ENCODE data around the gene PEX14.
"Not testable (repeated sequence)": the region's sequence is repeated elsewhere in the genome, so short reads cannot be mapped to it uniquely, and the experiment has no call there.

Gene PEX14

GRCh38 chr1:10470043-10470442, 4.7 kb upstream of the PEX14 start:
- DNase-seq = no peak
- TF ChIP-seq POLR2A (IDR thresholded peaks at IDR 0.05; ENCODE audit: low read length) = no peak
- no peak for TF ChIP-seq GATA1 (IDR thresholded peaks at IDR 0.05; ENCODE audit: low read depth, low read length)

GRCh38 chr1:10471411-10472219, 3.1 kb upstream of the PEX14 start:
- TF ChIP-seq POLR2A (IDR thresholded peaks at IDR 0.05; ENCODE audit: low read length) = no peak
- DNase-seq = peak; percentile 36 to 37

GRCh38 chr1:10472220-10473144, 2.3 kb upstream of the PEX14 start, which contains the start of gene DFFA:
Gene DFFA, minus strand, starts transcription at chr1:10472529. Its CDS starts 71 bp downstream, at chr1:10472458.
- TF ChIP-seq POLR2A (IDR thresholded peaks at IDR 0.05; ENCODE audit: low read length) = peak; percentile 59
- no peak for TF ChIP-seq GATA1 (IDR thresholded peaks at IDR 0.05; ENCODE audit: low read depth, low read length)
- peak; percentile 95 for DNase-seq

GRCh38 chr1:10473145-10473765, 1.5 kb upstream of the PEX14 start:
- DNase-seq = no peak
- TF ChIP-seq POLR2A (IDR thresholded peaks at IDR 0.05; ENCODE audit: low read length) = no peak
- no peak for TF ChIP-seq GATA1 (IDR thresholded peaks at IDR 0.05; ENCODE audit: low read depth, low read length)

GRCh38 chr1:10474309-10474612, 489 bp upstream of the PEX14 start:
- not testable (repeated sequence) for DNase-seq

- DNase-seq = peak; percentile 54 to 65
- TF ChIP-seq GATA1 (IDR thresholded peaks at IDR 0.05; ENCODE audit: low read depth, low read length) (no peak), POLR2A (IDR thresholded peaks at IDR 0.05; ENCODE audit: low read length) (no peak)
Observed at GRCh38 chr1:10475510-10475909, 760 bp downstream of the PEX14 start.

- TF ChIP-seq GATA1 (IDR thresholded peaks at IDR 0.05; ENCODE audit: low read depth, low read length) = no peak
- TF ChIP-seq POLR2A (IDR thresholded peaks at IDR 0.05; ENCODE audit: low read length) = no peak
- no peak for DNase-seq
Observed at GRCh38 chr1:10479296-10479695, 4.5 kb downstream of the PEX14 start.

- TF ChIP-seq POLR2A (IDR thresholded peaks at IDR 0.05; ENCODE audit: low read length) (no peak), GATA1 (IDR thresholded peaks at IDR 0.05; ENCODE audit: low read depth, low read length) (no peak)
- DNase-seq = no peak
Observed at GRCh38 chr1:10480614-10481013, 5.9 kb downstream of the PEX14 start.

GRCh38 chr1:10484521-10484920, 9.8 kb downstream of the PEX14 start:
- DNase-seq = no peak
- TF ChIP-seq GATA1 (IDR thresholded peaks at IDR 0.05; ENCODE audit: low read depth, low read length) = no peak
- TF ChIP-seq POLR2A (IDR thresholded peaks at IDR 0.05; ENCODE audit: low read length) = no peak

GRCh38 chr1:10489291-10490055, 14.7 kb downstream of the PEX14 start:
- no peak for DNase-seq
- TF ChIP-seq POLR2A (IDR thresholded peaks at IDR 0.05; ENCODE audit: low read length) (no peak), GATA1 (IDR thresholded peaks at IDR 0.05; ENCODE audit: low read depth, low read length) (no peak)

GRCh38 chr1:10490286-10490970, 15.7 kb downstream of the PEX14 start:
- no peak for TF ChIP-seq POLR2A (IDR thresholded peaks at IDR 0.05; ENCODE audit: low read length)
- TF ChIP-seq GATA1 (IDR thresholded peaks at IDR 0.05; ENCODE audit: low read depth, low read length) = no peak
- DNase-seq = no peak

GRCh38 chr1:10494418-10494753, 19.6 kb downstream of the PEX14 start:
- no peak for DNase-seq
- no peak for TF ChIP-seq POLR2A (IDR thresholded peaks at IDR 0.05; ENCODE audit: low read length)
- no peak for TF ChIP-seq GATA1 (IDR thresholded peaks at IDR 0.05; ENCODE audit: low read depth, low read length)

Data from erythroblast (primary cell).